Fibroblast of villous mesenchyme (primary cell): ENCODE measurements around the gene SLC6A8. TPM values are rescaled to one million over a fixed set of nuclear protein-coding genes. Genes with fewer than 3 reads are reported as not detected.
"Not testable (repeated sequence)": the region's sequence is repeated elsewhere in the genome, so short reads cannot be mapped to it uniquely, and the experiment has no call there.

Experiments used
- DNase-seq: peaks from one replicate; pipeline ENCODE4 v3.0.0-alpha.2; 2010; ENCODE audit warnings: low read depth
- H3K4me3 ChIP-seq: 2 replicates; pipeline ENCODE4 v1.5.1; 2011; ENCODE audit warnings: low read depth, mild to moderate bottlenecking, low read length
- CTCF ChIP-seq: IDR thresholded peaks from 2 replicates; pipeline ENCODE4 v1.5.1; 2012; ENCODE audit warnings: low read depth, mild to moderate bottlenecking, low read length; ENCODE audit not compliant: insufficient read depth
- total RNA-seq: library from RNA; depleted of rRNA; stranded (reverse); fragments of >200 nt; gene quantifications from 2 replicates; pipeline ENCODE4 v1.2.3, GENCODE V29; 2012

SLC6A8 gene
- total RNA-seq, 1 donor = 9.1 TPM

GRCh38 chrX:153736071-153736820 is 48.5 kb downstream of the SLC6A8 start:
- no peak for TF ChIP-seq CTCF
- no peak for DNase-seq
- H3K4me3 ChIP-seq = no peak overlapping the region

- no peak for TF ChIP-seq CTCF
- H3K4me3 ChIP-seq = no peak overlapping the region
- no peak for DNase-seq
Observed at GRCh38 chrX:153736871-153737441, 49.2 kb downstream of the SLC6A8 start.

DNA sequence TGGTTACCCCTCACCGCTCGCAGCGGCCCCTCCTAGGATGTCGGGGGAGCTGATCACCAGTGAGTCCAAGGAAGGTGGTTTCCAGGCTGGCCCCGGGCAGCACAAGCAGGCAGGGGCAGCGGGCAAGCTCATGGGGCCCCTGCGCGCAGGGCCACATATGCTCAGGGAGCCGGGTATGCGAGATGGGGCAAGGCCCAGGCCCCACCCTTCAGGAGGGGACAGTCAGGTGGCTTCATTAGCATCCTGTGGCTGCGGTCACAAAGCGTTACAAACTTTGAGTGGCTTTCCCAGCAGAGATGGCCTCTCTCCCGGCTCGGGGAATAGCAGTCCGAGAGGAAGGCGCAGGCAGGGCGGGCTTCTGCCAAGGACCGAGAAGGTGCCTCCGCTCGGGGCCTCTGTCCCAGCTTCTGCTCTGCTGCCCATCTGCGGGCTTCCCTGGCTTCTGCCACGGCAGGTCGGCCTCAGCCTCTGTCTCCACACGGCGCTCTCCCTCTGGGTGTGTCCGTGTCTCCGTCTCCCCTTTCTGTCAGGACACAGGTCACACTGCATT is 50.4 kb downstream of the SLC6A8 start:
- TF ChIP-seq CTCF = no peak
- DNase-seq = no peak
- H3K4me3 ChIP-seq = no peak overlapping the region

- no peak for TF ChIP-seq CTCF
- DNase-seq = no peak
- H3K4me3 ChIP-seq = no peak overlapping the region
Observed at GRCh38 chrX:153739754-153740486, 52.2 kb downstream of the SLC6A8 start.

DNA sequence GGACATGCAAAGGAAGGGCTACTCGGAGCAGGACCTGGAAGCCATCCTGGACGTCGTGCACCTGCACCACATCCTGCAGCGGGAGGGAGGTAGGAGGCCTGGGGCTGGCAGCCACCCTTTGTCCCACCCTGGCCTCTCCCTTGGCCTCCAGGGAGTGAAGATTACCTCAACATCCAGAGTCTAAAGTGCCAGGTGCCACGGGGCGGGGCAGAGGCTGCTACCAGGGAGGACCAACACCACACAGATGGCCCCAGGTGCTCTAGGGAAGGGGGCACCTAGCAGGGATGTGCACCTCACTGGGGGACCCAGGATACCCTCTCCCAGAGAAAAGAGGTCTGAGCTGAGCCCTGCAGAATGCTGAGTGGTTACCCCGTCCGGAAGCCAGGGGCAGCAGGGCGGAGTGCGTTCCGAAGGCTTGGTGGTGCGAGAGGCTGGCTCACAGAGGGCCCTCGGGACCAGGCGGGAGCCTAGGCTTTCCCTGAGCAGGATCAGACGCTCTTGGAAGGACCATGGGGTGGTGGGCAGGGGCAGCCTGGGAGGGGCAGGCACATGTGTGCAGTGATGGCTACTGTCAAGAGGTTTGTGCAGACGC is 53.0 kb downstream of the SLC6A8 start:
- no peak for DNase-seq
- no peak for TF ChIP-seq CTCF
- H3K4me3 ChIP-seq = no peak overlapping the region

DNA sequence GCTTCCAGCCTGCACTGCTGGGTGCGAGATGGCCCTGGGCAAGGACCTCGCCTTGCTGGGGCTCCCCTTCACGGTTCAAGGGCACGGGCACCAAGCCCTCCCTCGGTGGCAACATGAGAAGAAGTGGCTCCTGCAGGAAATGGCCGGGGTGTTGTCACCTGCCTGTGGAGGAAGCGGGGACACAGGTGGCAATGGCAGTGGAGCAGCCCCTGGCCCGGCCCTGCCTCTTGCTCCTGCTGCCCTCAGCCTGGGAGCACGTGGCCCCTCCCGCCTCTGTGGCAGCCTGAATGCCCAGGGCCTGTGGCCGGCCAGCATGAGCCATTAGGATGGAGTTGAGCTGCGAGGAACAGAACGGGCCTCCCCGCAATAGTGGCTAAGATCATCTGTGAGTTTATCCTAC is 53.7 kb downstream of the SLC6A8 start:
- no peak for DNase-seq
- TF ChIP-seq CTCF = no peak
- H3K4me3 ChIP-seq = no peak overlapping the region

DNA sequence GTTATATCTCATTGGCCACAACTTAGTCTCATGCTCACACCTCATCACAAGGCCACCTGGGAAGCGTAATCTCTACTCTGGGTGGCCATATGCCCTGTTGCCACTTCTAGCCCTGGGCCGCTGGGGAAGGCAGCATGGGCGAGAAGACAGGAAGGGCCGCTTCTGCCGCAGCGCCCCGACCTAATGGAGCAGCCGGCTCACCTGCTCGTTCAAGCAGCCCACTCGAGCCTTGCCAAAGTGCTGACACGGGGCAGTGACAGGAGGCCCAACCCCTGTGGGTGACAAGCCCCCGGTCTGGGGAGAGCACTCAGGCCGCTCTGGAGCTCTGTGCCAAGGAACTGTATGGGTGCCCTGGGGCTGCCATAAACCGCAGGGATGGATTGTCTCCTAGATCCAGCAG is 54.4 kb downstream of the SLC6A8 start:
- DNase-seq, H3K4me3 ChIP-seq: not testable (repeated sequence)

DNA sequence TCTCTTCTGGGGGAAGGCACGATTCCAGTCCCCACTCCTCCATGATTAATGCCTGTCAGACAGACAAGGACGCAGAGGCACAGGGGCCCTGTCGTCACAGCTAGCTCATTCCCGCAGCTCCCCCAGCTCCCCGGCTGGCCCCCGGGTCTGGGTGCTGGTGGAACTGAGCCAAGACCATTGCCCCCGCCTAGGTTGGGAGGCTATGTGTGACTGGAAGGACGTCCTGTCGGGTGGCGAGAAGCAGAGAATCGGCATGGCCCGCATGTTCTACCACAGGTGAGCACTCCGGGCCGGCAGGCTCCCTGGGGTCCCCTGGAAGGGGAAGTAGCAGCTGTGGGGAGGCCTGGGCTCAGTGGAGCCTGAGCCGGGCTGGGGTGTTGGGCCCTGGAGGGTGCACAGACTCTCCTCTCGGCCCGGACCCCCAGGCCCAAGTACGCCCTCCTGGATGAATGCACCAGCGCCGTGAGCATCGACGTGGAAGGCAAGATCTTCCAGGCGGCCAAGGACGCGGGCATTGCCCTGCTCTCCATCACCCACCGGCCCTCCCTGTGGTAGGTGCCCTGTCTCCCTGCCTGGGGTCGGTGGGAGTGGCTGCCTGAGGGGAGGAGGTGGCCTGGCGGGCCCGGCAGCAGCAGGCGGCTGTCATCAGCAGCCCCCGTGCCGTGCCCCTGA is 55.2 kb downstream of the SLC6A8 start:
- not testable (repeated sequence) for DNase-seq, H3K4me3 ChIP-seq

GRCh38 chrX:153743468-153744209 is 55.9 kb downstream of the SLC6A8 start:
- H3K4me3 ChIP-seq = not testable (repeated sequence)
- peak; percentile 32 for DNase-seq
